ENCODE results near the gene EPM2AIP1.

DNA sequence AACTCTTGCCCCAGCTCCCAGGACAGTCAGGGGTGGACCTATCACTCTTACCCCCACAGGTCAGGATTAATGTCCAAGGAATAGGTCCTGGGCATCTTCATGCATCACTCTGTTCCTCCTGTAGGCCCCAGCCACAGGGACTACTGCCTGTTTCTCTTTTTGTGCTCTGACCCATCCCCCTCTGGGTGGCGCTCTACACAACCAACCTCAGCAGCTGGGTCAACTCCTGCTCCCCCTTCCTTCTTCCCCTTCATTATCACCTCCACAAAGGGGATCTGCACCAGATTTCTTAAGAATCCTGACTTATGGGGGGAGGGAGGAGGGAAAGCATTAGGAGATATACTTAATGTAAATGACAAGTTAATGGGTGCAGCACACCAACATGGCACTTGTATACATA, 35.9 kb downstream of the EPM2AIP1 start:
- TF ChIP-seq EP300 (IDR thresholded peaks at IDR 0.05) (no peak), POLR2AphosphoS5 (IDR thresholded peaks at IDR 0.05) (no peak)

Data from esophagus muscularis mucosa (tissue), 3 donors.